ENCODE measurements around the gene NT5DC1.

- TF ChIP-seq POLR2A (IDR thresholded peaks at IDR 0.05) (no peak), CTCF (IDR thresholded peaks at IDR 0.05) (no peak), EP300 (IDR thresholded peaks at IDR 0.05) (no peak)
Observed at GRCh38 chr6:116136933-116137340, 36.3 kb downstream of the NT5DC1 start.
